DND-41 (cell line): ENCODE data around the gene TAPT1.

Source experiments
- ATAC-seq: fragments of 200-7000 bp; cut with Tn5 transposase; 3 replicates; pipeline ENCODE4 v1.9.1; 2021; ENCODE audit warnings: low read depth; ENCODE audit not compliant: insufficient read depth
- DNase-seq: peaks from one replicate; pipeline ENCODE4 v3.0.0-alpha.2; 2020
- H2AFZ ChIP-seq: 2 replicates; pipeline ENCODE4 v1.6.0; 2012; ENCODE audit warnings: low read depth, low read length
- H3K27ac ChIP-seq: 2 replicates; pipeline ENCODE4 v1.5.1; 2012; ENCODE audit warnings: low read length, inconsistent platforms
- H3K27me3 ChIP-seq: fragments of 200-600 bp; sonication (generic); 2 replicates; pipeline ENCODE4 v1.6.0; 2012; ENCODE audit warnings: low read length, mild to moderate bottlenecking, inconsistent platforms; ENCODE audit not compliant: insufficient read depth, poor library complexity
- H3K36me3 ChIP-seq: 2 replicates; pipeline ENCODE4 v1.5.1; 2012; ENCODE audit warnings: low read length, inconsistent platforms; ENCODE audit not compliant: insufficient read depth
- H3K4me1 ChIP-seq: 2 replicates; pipeline ENCODE4 v1.5.1; 2012; ENCODE audit warnings: mild to moderate bottlenecking, low read length; ENCODE audit not compliant: insufficient read depth
- H3K4me2 ChIP-seq: 2 replicates; pipeline ENCODE4 v1.6.0; 2012; ENCODE audit warnings: mild to moderate bottlenecking, moderate library complexity, low read length, inconsistent platforms; ENCODE audit not compliant: insufficient read depth
- H3K4me3 ChIP-seq, 2 experiments: fragments of 200-600 bp in 1 of 2; shearing (Covaris generic) in 1 of 2; 2 replicates each; pipeline ENCODE4 v1.5.1; 2012 to 2016; ENCODE audit warnings: inconsistent platforms in 2 of 2, low read length in 2 of 2, mild to moderate bottlenecking in 2 of 2, low read depth in 1 of 2, moderate library complexity in 1 of 2
- H3K79me2 ChIP-seq: 2 replicates; pipeline ENCODE4 v1.6.0; 2012; ENCODE audit warnings: low read length, inconsistent platforms; ENCODE audit not compliant: insufficient read depth
- H3K9ac ChIP-seq: 2 replicates; pipeline ENCODE4 v1.6.0; 2012; ENCODE audit warnings: low read depth, mild to moderate bottlenecking, inconsistent platforms, low read length, moderate library complexity
- H3K9me3 ChIP-seq: 2 replicates; pipeline ENCODE4 v1.5.1; 2012; ENCODE audit warnings: low read length, moderate library complexity, mild to moderate bottlenecking, inconsistent platforms; ENCODE audit not compliant: insufficient read depth, severe bottlenecking
- H4K20me1 ChIP-seq: 2 replicates; pipeline ENCODE4 v1.6.0; 2012; ENCODE audit warnings: low read length; ENCODE audit not compliant: insufficient read depth
- CTCF ChIP-seq: IDR thresholded peaks from 2 replicates; pipeline ENCODE4 v1.5.1; 2012; ENCODE audit warnings: borderline replicate concordance, low read length, moderate library complexity, mild to moderate bottlenecking; ENCODE audit not compliant: poor library complexity, severe bottlenecking; ENCODE audit errors: extremely low read depth
- EZH2 ChIP-seq: IDR thresholded peaks from 3 replicates; pipeline ENCODE4 v1.6.1; 2012; ENCODE audit warnings: borderline replicate concordance, low read depth, mild to moderate bottlenecking, moderate library complexity, low read length, inconsistent platforms; ENCODE audit not compliant: severe bottlenecking

TAPT1 gene

GRCh38 chr4:16119981-16120380, 106.3 kb downstream of the TAPT1 start:
- ATAC-seq (no peak), DNase-seq (no peak)
- H3K27me3 ChIP-seq = peaks cover 11% of the 10 kb centered on the region
- TF ChIP-seq EZH2 (no peak), CTCF (no peak)
- no peak overlapping the region for H3K4me2 ChIP-seq
- H3K9ac ChIP-seq = no peak overlapping the region
- H3K27ac ChIP-seq = no peak overlapping the region
- no peak overlapping the region for H3K4me3 ChIP-seq
- H2AFZ ChIP-seq = no peak overlapping the region
- H3K79me2 ChIP-seq = no peaks in the 10 kb centered on the region
- no peaks in the 10 kb centered on the region for H3K4me1 ChIP-seq
- H3K36me3 ChIP-seq = no peaks in the 10 kb centered on the region
- no peaks in the 10 kb centered on the region for H4K20me1 ChIP-seq
- no peaks in the 10 kb centered on the region for H3K9me3 ChIP-seq

GRCh38 chr4:16118090-16118489, 108.2 kb downstream of the TAPT1 start:
- ATAC-seq (no peak), DNase-seq (no peak)
- Histone ChIP-seq H2AFZ (no peak overlapping the region), H3K79me2 (no peaks in the 10 kb centered on the region), H3K4me2 (no peak overlapping the region), H4K20me1 (no peaks in the 10 kb centered on the region), H3K27ac (no peak overlapping the region), H3K4me3 (no peak overlapping the region), H3K4me1 (no peaks in the 10 kb centered on the region), H3K9ac (no peak overlapping the region), H3K27me3 (peaks cover 5% of the 10 kb centered on the region), H3K9me3 (no peaks in the 10 kb centered on the region), H3K36me3 (no peaks in the 10 kb centered on the region)
- TF ChIP-seq EZH2 = no peak
- no peak for TF ChIP-seq CTCF

GRCh38 chr4:16117164-16117563, 109.1 kb downstream of the TAPT1 start:
- TF ChIP-seq EZH2 (no peak), CTCF (no peak)
- Histone ChIP-seq H3K27ac (no peak overlapping the region), H3K4me3 (no peak overlapping the region), H3K79me2 (no peaks in the 10 kb centered on the region), H3K27me3 (no peaks in the 10 kb centered on the region), H3K4me2 (no peak overlapping the region), H3K4me1 (no peaks in the 10 kb centered on the region), H3K9ac (no peak overlapping the region), H4K20me1 (no peaks in the 10 kb centered on the region), H3K9me3 (no peaks in the 10 kb centered on the region), H3K36me3 (no peaks in the 10 kb centered on the region), H2AFZ (no peak overlapping the region)
- no peak for ATAC-seq
- no peak for DNase-seq

GRCh38 chr4:16116493-16116990, 109.7 kb downstream of the TAPT1 start:
- Histone ChIP-seq H3K4me2 (no peak overlapping the region), H3K4me3 (no peak overlapping the region), H3K9me3 (no peaks in the 10 kb centered on the region), H3K79me2 (no peaks in the 10 kb centered on the region), H3K9ac (no peak overlapping the region), H2AFZ (no peak overlapping the region), H3K36me3 (no peaks in the 10 kb centered on the region), H3K27ac (no peak overlapping the region), H3K27me3 (no peaks in the 10 kb centered on the region), H4K20me1 (no peaks in the 10 kb centered on the region), H3K4me1 (no peaks in the 10 kb centered on the region)
- DNase-seq (no peak), ATAC-seq (no peak)
- TF ChIP-seq EZH2 = no peak
- TF ChIP-seq CTCF = no peak
